Loucy (cell line): Measurements from ENCODE around the gene NOLC1.

Experiments
- H2AFZ ChIP-seq: fragments of 200-600 bp; sonication (generic); 2 replicates; pipeline ENCODE4 v1.6.0; 2016; ENCODE audit warnings: antibody characterized with exemption, mild to moderate bottlenecking, low read length, moderate library complexity
- H3F3A ChIP-seq: fragments of 200-600 bp; 2 replicates; pipeline ENCODE4 v1.6.0; 2016; ENCODE audit warnings: antibody characterized with exemption, low read depth, mild to moderate bottlenecking
- H3K27me3 ChIP-seq: fragments of 200-600 bp; sonication (generic); 2 replicates; pipeline ENCODE4 v1.6.1; 2014; ENCODE audit warnings: low read length, mild to moderate bottlenecking; ENCODE audit not compliant: insufficient read depth, poor library complexity, severe bottlenecking
- H3K36me3 ChIP-seq: fragments of 200-600 bp; sonication (generic); 2 replicates; pipeline ENCODE4 v1.6.1; 2016; ENCODE audit warnings: low read length; ENCODE audit not compliant: insufficient read depth
- H3K4me1 ChIP-seq: fragments of 200-600 bp; sonication (generic); 2 replicates; pipeline ENCODE4 v1.5.1; 2014; ENCODE audit warnings: low read length, mild to moderate bottlenecking; ENCODE audit not compliant: insufficient read depth, poor library complexity, severe bottlenecking
- H3K4me2 ChIP-seq: fragments of 200-600 bp; sonication (generic); 2 replicates; pipeline ENCODE4 v1.6.0; 2014; ENCODE audit warnings: antibody characterized with exemption, low read length, low read depth, mild to moderate bottlenecking; ENCODE audit not compliant: poor library complexity, severe bottlenecking
- H3K4me3 ChIP-seq: fragments of 200-600 bp; sonication (generic); 2 replicates; pipeline ENCODE4 v1.5.1; 2014; ENCODE audit warnings: low read length, mild to moderate bottlenecking, mixed read lengths; ENCODE audit not compliant: poor library complexity, severe bottlenecking
- H3K79me2 ChIP-seq: fragments of 200-600 bp; sonication (generic); 2 replicates; pipeline ENCODE4 v1.6.1; 2014; ENCODE audit warnings: low read length; ENCODE audit not compliant: insufficient read depth
- H3K9ac ChIP-seq: fragments of 200-600 bp; sonication (generic); 2 replicates; pipeline ENCODE4 v1.6.0; 2014; ENCODE audit warnings: mild to moderate bottlenecking, low read depth, low read length, moderate library complexity; ENCODE audit not compliant: poor library complexity, severe bottlenecking
- H3K9me2 ChIP-seq: fragments of 200-600 bp; sonication (generic); replicated peaks from 2 replicates; pipeline ENCODE4 v1.6.1; 2016; ENCODE audit warnings: low read depth, low read length, mixed read lengths
- H3K9me3 ChIP-seq: fragments of 200-600 bp; sonication (generic); 2 replicates; pipeline ENCODE4 v1.6.1; 2014; ENCODE audit warnings: mild to moderate bottlenecking, antibody characterized with exemption, low read length, low read depth; ENCODE audit not compliant: insufficient read depth
- H4K20me1 ChIP-seq: fragments of 200-600 bp; sonication (generic); 2 replicates; pipeline ENCODE4 v1.6.0; 2014; ENCODE audit warnings: antibody characterized with exemption, low read length, mild to moderate bottlenecking; ENCODE audit not compliant: insufficient read depth, poor library complexity, severe bottlenecking
- CTCF ChIP-seq: fragments of 200-600 bp; sonication (generic); conservative IDR thresholded peaks from 2 replicates; pipeline ENCODE4 v1.5.1; 2014; ENCODE audit warnings: mild to moderate bottlenecking, antibody characterized with exemption, low read length
- EZH2phosphoT487 ChIP-seq: fragments of 200-600 bp; IDR thresholded peaks from 2 replicates; pipeline ENCODE4 v1.6.1; 2018; ENCODE audit warnings: antibody characterized with exemption, mild to moderate bottlenecking, moderate library complexity, borderline replicate concordance

Gene NOLC1

GRCh38 chr10:102150970-102151773 lies 1.0 kb upstream of the NOLC1 start:
- Histone ChIP-seq H3K79me2 (peaks cover 40% of the 10 kb centered on the region), H3K9ac (peak overlapping the region; percentile 75), H3K36me3 (peaks cover 27% of the 10 kb centered on the region; the same call in 1 of the 2 replicates), H3F3A (peaks cover 12% of the 10 kb centered on the region; the same call in 1 of the 2 replicates), H3K4me3 (peak overlapping the region; percentile 97), H3K9me3 (no peaks in the 10 kb centered on the region), H3K4me1 (peaks cover 18% of the 10 kb centered on the region), H4K20me1 (peaks cover 27% of the 10 kb centered on the region), H2AFZ (peak overlapping the region; percentile 71), H3K27me3 (no peaks in the 10 kb centered on the region), H3K9me2 (no peaks in the 10 kb centered on the region), H3K4me2 (peak overlapping the region; percentile 70)
- TF ChIP-seq EZH2phosphoT487 (no peak), CTCF (no peak)

GRCh38 chr10:102152545-102152890 lies 329 bp downstream of the NOLC1 start:
- Histone ChIP-seq H3K79me2 (peaks cover 53% of the 10 kb centered on the region), H3K27me3 (no peaks in the 10 kb centered on the region), H3K4me1 (peaks cover 18% of the 10 kb centered on the region), H3K4me3 (peak overlapping the region; percentile 97), H3K9me3 (no peaks in the 10 kb centered on the region), H2AFZ (peak overlapping the region; percentile 86), H3K4me2 (peak overlapping the region; percentile 84), H3F3A (peaks cover 12% of the 10 kb centered on the region; the same call in 1 of the 2 replicates), H3K36me3 (peaks cover 27% of the 10 kb centered on the region; the same call in 1 of the 2 replicates), H4K20me1 (peaks cover 40% of the 10 kb centered on the region), H3K9me2 (no peaks in the 10 kb centered on the region), H3K9ac (peak overlapping the region; percentile 91)
- TF ChIP-seq CTCF (no peak), EZH2phosphoT487 (no peak)

GRCh38 chr10:102153093-102153620 lies 968 bp downstream of the NOLC1 start:
- peaks cover 28% of the 10 kb centered on the region; the same call in 1 of the 2 replicates for H3K36me3 ChIP-seq
- H3K79me2 ChIP-seq, result peaks cover 60% of the 10 kb centered on the region
- no peaks in the 10 kb centered on the region for H3K9me3 ChIP-seq
- peak overlapping the region; percentile 91 for H3K9ac ChIP-seq
- H3K4me2 ChIP-seq, result peak overlapping the region; percentile 84
- H3K27me3 ChIP-seq, result no peaks in the 10 kb centered on the region
- peaks cover 12% of the 10 kb centered on the region; the same call in 1 of the 2 replicates for H3F3A ChIP-seq
- H3K4me1 ChIP-seq, result peaks cover 22% of the 10 kb centered on the region
- H2AFZ ChIP-seq, result no peak overlapping the region
- peak overlapping the region; percentile 97 for H3K4me3 ChIP-seq
- peaks cover 44% of the 10 kb centered on the region for H4K20me1 ChIP-seq
- TF ChIP-seq EZH2phosphoT487, result no peak
- TF ChIP-seq CTCF, result no peak
- H3K9me2 ChIP-seq, result no peaks in the 10 kb centered on the region
